Measurements from ENCODE around the gene SHISAL1.

The SHISAL1 gene

GRCh38 chr22:44331881-44332714, 19.3 kb upstream of the SHISAL1 start:
- Histone ChIP-seq H3K27ac (no peak overlapping the region), H3K4me3 (peak overlapping the region; percentile 68)
- DNase-seq (ENCODE audit: low spot score) = no peak
- TF ChIP-seq, protein P1, sequence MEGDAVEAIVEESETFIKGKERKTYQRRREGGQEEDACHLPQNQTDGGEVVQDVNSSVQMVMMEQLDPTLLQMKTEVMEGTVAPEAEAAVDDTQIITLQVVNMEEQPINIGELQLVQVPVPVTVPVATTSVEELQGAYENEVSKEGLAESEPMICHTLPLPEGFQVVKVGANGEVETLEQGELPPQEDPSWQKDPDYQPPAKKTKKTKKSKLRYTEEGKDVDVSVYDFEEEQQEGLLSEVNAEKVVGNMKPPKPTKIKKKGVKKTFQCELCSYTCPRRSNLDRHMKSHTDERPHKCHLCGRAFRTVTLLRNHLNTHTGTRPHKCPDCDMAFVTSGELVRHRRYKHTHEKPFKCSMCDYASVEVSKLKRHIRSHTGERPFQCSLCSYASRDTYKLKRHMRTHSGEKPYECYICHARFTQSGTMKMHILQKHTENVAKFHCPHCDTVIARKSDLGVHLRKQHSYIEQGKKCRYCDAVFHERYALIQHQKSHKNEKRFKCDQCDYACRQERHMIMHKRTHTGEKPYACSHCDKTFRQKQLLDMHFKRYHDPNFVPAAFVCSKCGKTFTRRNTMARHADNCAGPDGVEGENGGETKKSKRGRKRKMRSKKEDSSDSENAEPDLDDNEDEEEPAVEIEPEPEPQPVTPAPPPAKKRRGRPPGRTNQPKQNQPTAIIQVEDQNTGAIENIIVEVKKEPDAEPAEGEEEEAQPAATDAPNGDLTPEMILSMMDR (IDR thresholded peaks at IDR 0.05) = no peak

- peak overlapping the region; percentile 68 for H3K4me3 ChIP-seq
- DNase-seq (ENCODE audit: low spot score) = no peak
- H3K27ac ChIP-seq = no peak overlapping the region
- TF ChIP-seq, protein P1 (IDR thresholded peaks at IDR 0.05) = no peak
Measured at GRCh38 chr22:44330744-44331660, 18.3 kb upstream of the SHISAL1 start.

- H3K27ac ChIP-seq = no peak overlapping the region
- DNase-seq (ENCODE audit: low spot score) = no peak
Measured at GRCh38 chr22:44330188-44330743, 17.5 kb upstream of the SHISAL1 start.

DNA sequence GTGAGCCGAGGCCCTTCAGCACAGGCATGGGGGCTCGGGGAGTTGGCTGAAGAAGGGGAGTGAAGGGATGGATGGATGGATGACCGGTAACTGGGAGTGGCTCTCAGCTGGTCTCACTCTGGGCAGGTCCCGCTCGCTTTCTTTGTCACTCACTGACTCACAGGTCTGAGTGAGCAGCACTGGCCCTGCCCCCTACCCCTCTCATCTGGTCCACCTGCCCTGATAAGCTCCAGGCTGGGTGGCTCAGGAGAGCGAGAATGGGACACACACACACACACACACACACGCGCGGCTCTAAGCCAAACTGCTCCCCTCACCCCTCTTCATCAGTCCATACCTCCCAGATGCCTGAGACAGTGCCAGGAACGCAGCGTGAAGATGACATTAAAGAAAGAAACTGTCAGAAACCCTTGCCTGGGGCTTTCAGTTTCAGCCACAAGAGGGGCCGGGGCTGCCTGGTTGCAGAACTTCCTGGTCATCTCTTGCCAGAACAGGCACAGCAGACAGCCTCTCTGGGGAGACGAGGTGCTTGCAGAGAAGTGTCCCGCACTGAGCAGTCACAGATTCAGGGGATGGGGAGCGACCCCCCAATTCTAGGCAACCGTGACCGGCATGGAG, 16.5 kb upstream of the SHISAL1 start:
- no peak overlapping the region for H3K4me3 ChIP-seq
- H3K27ac ChIP-seq = no peak overlapping the region
- TF ChIP-seq, protein P1 (IDR thresholded peaks at IDR 0.05) = no peak
- no peak for DNase-seq (ENCODE audit: low spot score)

More at GRCh38 chr22:44330188-44330743, 17.5 kb upstream of the SHISAL1 start:
- H3K4me3 ChIP-seq = peak overlapping the region; percentile 68
- TF ChIP-seq, protein P1 (IDR thresholded peaks at IDR 0.05) = no peak

DNA sequence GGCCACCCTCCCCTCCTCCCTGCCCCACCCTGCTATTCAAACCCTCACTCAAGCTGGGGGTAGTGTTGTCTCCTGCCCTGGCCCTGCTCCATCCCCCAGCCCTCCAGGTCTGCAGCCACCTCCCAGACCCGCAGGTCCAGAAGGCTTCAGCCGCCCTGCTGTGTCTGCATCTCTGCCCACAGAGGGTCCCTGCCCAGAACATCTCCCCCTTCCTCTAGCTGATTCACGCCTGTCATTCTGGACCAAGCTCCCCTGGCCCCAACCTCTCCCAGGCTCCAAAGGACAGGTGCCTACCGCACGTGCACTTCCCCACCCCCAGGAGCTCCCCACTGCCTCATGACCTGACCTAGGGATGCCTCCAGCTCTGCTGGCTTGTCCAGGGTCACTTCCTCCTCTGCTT, 16.0 kb upstream of the SHISAL1 start:
- Histone ChIP-seq H3K27ac (no peak overlapping the region), H3K4me3 (no peak overlapping the region)
- DNase-seq (ENCODE audit: low spot score) = no peak
- TF ChIP-seq, protein P1 (IDR thresholded peaks at IDR 0.05) = no peak

- DNase-seq (ENCODE audit: low spot score) = no peak
- Histone ChIP-seq H3K27ac (no peak overlapping the region), H3K4me3 (no peak overlapping the region)
- TF ChIP-seq, protein P1 (IDR thresholded peaks at IDR 0.05) = no peak
Measured at GRCh38 chr22:44328326-44328725, 15.6 kb upstream of the SHISAL1 start.
